Cardiac muscle cell (in vitro differentiated cells and primary cell): ENCODE results near the gene TMEM87B. TPM values are rescaled to one million over a fixed set of nuclear protein-coding genes. Genes with fewer than 3 reads are reported as not detected.

Experiments
- DNase-seq, 2 donors: peaks; one replicate each; pipeline versions ENCODE4 v3.0.0 to v3.0.0-alpha.2; 2010 to 2017; ENCODE audit warnings: low read depth in 1 of 2, low spot score in 1 of 2
- H3K27ac ChIP-seq: fragments of 200-600 bp; sonication (generic); 2 replicates; pipeline ENCODE4 v1.5.1; 2016
- H3K27me3 ChIP-seq: fragments of 200-600 bp; sonication (generic); 2 replicates; pipeline ENCODE4 v1.6.0; 2016; ENCODE audit warnings: control low read depth
- H3K36me3 ChIP-seq: fragments of 200-600 bp; sonication (generic); 2 replicates; pipeline ENCODE4 v1.5.1; 2016; ENCODE audit warnings: control low read depth
- H3K4me1 ChIP-seq: fragments of 200-600 bp; sonication (generic); 2 replicates; pipeline ENCODE4 v1.8.1; 2017; ENCODE audit warnings: low read depth, mild to moderate bottlenecking, mixed run types
- H3K4me3 ChIP-seq: fragments of 200-600 bp; sonication (generic); 2 replicates; pipeline ENCODE4 v1.5.1; 2016; ENCODE audit warnings: mild to moderate bottlenecking
- H3K9me3 ChIP-seq: fragments of 200-600 bp; sonication (generic); 2 replicates; pipeline ENCODE4 v1.5.1; 2017; ENCODE audit warnings: low read depth, mild to moderate bottlenecking, control low read depth
- polyA plus RNA-seq: library from polyadenylated mRNA; unstranded; fragments of >200 nt; fragmentation: Nextera tagmentation; extraction: Ambion mirVana; gene quantifications from 2 replicates; pipeline ENCODE4 v1.2.1, GENCODE V29; 2016
- total RNA-seq: library from RNA; depleted of rRNA; stranded (reverse); fragments of >200 nt; gene quantifications from 2 replicates; pipeline ENCODE4 v1.2.3, GENCODE V29; 2016
- TF ChIP-seq, protein P1 (sequence below): IDR thresholded peaks from 2 replicates; pipeline ENCODE4 v1.5.1; 2012; ENCODE audit warnings: low read depth, mild to moderate bottlenecking, low read length

The TMEM87B gene
- total and polyA plus RNA-seq, 2 experiments from 2014 or later = 7.3 to 12.1 TPM

DNA sequence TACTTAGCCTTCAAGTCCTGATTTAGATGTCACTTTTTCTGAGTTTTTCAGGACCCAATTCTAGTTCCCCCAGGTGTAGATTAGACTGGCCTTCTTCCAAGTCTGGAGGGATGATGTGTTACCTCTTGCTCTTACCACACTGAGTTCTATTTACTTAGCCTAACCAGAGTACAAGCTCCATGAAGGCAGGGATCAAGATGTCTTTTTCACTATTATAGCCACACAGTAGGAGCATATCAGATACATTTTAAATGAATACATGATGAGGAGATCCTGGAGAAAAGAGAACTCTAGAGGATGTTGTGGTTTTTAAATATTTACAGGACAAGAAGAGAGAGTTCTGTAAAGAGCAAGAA lies 30.3 kb downstream of the TMEM87B start:
- no peak overlapping the region for H3K27ac ChIP-seq
- TF ChIP-seq, protein P1, sequence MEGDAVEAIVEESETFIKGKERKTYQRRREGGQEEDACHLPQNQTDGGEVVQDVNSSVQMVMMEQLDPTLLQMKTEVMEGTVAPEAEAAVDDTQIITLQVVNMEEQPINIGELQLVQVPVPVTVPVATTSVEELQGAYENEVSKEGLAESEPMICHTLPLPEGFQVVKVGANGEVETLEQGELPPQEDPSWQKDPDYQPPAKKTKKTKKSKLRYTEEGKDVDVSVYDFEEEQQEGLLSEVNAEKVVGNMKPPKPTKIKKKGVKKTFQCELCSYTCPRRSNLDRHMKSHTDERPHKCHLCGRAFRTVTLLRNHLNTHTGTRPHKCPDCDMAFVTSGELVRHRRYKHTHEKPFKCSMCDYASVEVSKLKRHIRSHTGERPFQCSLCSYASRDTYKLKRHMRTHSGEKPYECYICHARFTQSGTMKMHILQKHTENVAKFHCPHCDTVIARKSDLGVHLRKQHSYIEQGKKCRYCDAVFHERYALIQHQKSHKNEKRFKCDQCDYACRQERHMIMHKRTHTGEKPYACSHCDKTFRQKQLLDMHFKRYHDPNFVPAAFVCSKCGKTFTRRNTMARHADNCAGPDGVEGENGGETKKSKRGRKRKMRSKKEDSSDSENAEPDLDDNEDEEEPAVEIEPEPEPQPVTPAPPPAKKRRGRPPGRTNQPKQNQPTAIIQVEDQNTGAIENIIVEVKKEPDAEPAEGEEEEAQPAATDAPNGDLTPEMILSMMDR = no peak
- H3K27me3 ChIP-seq = no peaks in the 10 kb centered on the region
- H3K9me3 ChIP-seq = no peaks in the 10 kb centered on the region
- H3K4me1 ChIP-seq = no peaks in the 10 kb centered on the region
- peaks cover 23% of the 10 kb centered on the region for H3K36me3 ChIP-seq
- H3K4me3 ChIP-seq = no peak overlapping the region
- DNase-seq = no peak

DNA sequence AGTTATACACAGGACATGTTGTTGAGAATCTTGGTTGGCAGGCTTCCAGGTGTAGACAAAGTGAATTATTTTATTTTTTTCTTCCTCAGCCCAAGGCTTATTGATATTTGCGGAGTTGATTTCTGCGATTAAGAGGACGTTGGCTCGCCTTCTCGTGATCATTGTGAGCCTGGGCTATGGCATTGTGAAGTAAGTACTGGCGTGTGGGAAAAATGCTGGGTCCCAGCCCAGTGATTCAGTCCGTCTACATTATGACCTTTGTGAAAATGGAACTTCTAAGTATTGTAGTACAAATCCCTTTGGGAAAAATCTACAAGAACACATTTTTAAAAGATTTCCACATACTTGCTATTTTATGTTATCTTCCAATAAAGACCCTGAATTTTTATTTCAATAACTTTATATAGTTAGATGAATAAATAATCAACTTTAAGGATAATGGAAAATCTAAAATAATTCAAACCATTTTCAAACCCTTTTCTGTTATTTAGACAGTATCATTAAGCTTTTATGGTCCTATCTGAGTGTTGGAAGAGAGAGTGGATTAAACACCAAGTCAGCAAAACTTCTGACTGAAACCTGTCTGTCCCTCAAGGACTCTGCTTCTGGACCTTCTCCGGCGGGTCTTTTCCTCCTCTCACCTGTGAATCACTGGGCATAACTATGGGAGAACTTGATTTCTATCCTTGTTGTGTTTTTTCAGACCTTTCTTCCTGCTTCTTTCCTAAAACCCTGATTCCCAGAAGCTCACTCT lies 31.0 kb downstream of the TMEM87B start:
- no peaks in the 10 kb centered on the region for H3K27me3 ChIP-seq
- H3K27ac ChIP-seq = no peak overlapping the region
- H3K9me3 ChIP-seq = no peaks in the 10 kb centered on the region
- H3K36me3 ChIP-seq = peaks cover 18% of the 10 kb centered on the region
- no peaks in the 10 kb centered on the region for H3K4me1 ChIP-seq
- TF ChIP-seq, protein P1 = no peak
- no peak for DNase-seq
- H3K4me3 ChIP-seq = no peak overlapping the region

DNA sequence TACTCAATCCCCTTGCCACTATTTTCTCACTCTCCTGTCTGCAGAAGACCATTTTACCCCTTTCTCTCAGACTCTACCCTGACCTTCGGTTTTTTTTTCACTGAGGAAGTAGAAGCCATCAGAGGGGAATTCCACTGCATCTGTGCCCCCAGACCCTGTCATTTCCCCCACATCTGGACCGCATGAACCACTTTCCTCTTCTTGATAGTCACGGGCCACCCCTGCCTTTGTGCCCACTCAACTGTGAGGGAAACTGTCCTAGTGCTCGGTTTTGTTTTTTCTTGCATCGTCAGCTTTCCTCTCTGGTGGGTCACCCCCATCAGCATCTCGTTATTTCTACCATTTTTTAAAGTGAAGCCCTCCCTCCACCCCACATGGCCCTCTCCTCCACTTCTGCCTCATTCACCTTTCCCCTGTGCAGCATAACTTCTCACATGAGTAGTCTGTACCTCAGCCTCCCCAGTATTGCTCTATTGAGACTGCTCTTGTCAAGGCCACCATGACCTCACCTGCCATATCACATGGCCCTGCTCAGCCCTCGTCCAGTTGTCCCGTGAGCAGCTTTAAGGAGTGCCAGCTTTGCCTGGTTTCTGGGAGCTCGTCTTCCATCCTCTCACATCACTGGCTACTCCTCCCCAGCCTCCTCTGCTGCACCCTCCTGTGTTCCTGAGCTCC lies 32.4 kb downstream of the TMEM87B start:
- no peak overlapping the region for H3K27ac ChIP-seq
- DNase-seq = no peak
- H3K36me3 ChIP-seq = peaks cover 13% of the 10 kb centered on the region
- no peaks in the 10 kb centered on the region for H3K4me1 ChIP-seq
- TF ChIP-seq, protein P1 = no peak
- no peaks in the 10 kb centered on the region for H3K27me3 ChIP-seq
- no peak overlapping the region for H3K4me3 ChIP-seq
- no peaks in the 10 kb centered on the region for H3K9me3 ChIP-seq

DNA sequence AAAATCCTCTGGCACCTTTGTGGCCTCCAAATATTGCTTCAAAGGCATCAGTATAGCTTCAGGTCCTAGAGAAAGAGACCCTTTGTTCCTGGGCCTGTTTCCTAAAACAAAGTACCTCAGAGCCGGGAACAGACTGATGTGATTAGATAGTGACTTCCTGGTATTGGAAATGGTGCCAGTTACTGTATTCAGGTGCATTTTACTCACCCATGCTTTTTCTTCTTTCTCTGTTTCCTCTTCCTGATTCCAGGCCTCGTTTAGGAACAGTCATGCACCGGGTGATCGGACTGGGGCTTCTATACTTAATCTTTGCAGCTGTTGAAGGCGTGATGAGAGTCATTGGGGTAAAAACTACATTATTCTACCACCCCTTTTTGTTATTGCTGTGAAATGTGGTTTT lies 34.3 kb downstream of the TMEM87B start:
- DNase-seq = no peak
- peaks cover 13% of the 10 kb centered on the region for H3K36me3 ChIP-seq
- TF ChIP-seq, protein P1 = no peak
- no peaks in the 10 kb centered on the region for H3K4me1 ChIP-seq
- H3K27ac ChIP-seq = no peak overlapping the region
- no peaks in the 10 kb centered on the region for H3K27me3 ChIP-seq
- H3K9me3 ChIP-seq = no peaks in the 10 kb centered on the region
- no peak overlapping the region for H3K4me3 ChIP-seq

DNA sequence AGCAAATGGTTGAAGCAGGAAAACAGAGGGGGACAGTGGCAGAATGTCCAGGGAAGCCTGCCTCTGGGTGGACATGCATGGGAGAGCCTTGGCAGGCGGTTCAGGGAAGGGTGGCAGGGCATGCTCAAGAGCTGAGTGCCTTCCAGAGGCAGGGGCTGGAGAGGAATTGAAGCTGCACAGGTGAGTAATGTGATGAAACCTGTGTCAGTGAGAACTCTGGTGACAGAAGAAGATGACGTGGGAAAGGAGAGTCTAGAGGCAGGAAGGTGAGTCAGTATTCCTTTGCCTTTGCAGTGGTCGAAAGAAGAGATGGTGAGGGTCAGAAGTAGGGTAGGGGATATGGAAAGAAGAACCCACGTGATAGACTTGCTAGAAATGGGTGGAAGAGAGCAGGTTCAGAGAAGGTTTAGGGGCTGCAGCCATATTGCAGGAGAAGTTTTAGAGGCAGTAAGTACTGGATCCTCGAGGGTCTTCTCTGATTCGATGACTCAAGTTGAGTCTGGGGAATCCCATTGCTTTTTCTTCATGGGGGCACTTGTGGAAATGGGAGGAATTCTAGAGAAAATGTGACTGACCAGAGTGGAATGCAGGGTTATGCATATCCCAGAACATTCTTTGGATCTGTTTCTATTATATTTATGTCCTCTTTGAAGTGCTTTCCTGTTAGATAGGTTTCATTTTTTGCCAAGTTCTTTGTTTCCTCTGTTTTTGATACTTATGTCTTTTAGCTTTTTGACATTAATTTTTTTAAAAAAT lies 37.4 kb downstream of the TMEM87B start:
- no peaks in the 10 kb centered on the region for H3K9me3 ChIP-seq
- no peak overlapping the region for H3K27ac ChIP-seq
- peaks cover 14% of the 10 kb centered on the region for H3K36me3 ChIP-seq
- TF ChIP-seq, protein P1 = no peak
- peak in 1 of 2 donors; percentile 72 for DNase-seq
- H3K4me3 ChIP-seq = no peak overlapping the region
- H3K27me3 ChIP-seq = no peaks in the 10 kb centered on the region
- no peaks in the 10 kb centered on the region for H3K4me1 ChIP-seq
